HG03103 (cell line): ENCODE results near the gene PCDHB12.

Experiments used
- ATAC-seq: cut with Tn5 transposase; IDR thresholded peaks from one replicate; pipeline ENCODE4 v1.9.1; 2021; ENCODE audit warnings: low read depth; ENCODE audit not compliant: unreplicated experiment

The PCDHB12 gene

DNA sequence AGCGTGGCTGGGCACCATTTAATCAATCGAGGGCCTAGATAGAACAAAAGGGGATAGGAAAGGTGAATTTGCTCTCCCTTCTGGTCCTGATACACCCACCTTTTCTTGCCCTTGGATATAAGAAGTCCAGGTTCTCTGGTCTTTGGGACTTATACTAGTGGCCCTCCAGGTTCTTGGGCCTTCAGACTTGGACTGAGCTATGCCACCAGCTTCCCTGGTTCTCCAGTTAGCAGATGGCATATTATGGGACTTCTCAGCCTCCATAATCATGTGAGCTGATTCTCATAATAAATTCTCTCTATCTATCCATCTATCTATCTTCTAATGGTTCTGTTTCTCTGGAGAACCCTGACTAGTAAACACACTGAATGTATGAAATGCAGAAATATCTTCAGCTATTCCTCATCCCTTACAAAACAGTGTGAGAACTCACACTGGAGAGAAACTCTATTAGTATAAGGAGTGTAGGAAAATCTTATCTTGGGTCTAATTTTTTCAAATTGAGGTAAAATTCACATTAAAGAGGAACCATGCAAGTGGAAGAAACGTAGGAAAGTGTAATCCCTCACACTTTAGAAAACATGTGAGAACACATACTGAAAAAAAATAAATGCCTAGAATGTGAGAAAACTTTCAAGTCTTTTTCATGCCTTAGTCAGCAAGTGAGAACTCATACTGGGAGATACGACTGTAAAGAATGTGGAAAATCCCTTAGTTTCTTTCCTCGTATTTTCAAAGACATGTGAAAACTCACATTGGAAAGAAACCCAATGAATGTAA is 52.1 kb downstream of the PCDHB12 start:
- no peak for ATAC-seq

DNA sequence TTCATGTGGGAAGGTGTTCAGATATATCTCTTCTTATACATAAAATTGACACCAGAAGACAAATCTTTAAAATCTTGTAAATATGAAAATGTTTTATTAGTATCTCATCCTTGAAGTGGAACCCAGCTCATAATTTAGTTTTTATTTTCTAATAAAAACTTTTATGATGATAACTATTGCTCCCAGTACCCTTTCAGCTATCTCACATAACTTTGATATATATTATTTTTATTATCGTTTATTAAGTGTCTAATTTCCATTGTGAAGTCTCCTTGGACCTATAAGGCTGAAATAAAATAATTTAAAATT is 52.7 kb downstream of the PCDHB12 start:
- no peak for ATAC-seq
